HG03571 (cell line): Measurements from ENCODE around the gene WBP1L.
"Not testable (repeated sequence)": the region's sequence is repeated elsewhere in the genome, so short reads cannot be mapped to it uniquely, and the experiment has no call there.

Source experiments
- ATAC-seq: cut with Tn5 transposase; IDR thresholded peaks from one replicate; pipeline ENCODE4 v1.9.1; 2021; ENCODE audit not compliant: unreplicated experiment

The WBP1L gene

GRCh38 chr10:102721954-102722353 is 21.8 kb upstream of the WBP1L start:
- no peak for ATAC-seq

DNA sequence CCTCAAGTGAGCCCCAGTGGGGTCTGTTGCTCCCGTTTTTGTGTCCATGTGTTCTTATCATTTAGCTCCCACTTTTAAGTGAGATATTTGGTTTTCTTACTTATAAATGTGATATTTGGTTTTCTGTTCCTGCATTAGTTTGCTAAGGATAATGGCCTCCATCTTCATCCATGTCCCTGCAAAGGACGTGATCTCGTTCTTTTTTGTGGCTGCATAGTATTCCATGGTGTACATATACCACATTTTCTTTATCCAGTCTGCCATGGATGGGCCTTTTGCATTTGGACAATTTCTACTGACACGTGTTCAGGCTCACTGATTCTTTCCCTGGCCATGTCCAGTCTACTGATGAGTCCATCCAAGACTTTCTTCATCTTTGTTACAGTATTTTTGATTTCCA is 19.8 kb upstream of the WBP1L start:
- ATAC-seq = no peak

DNA sequence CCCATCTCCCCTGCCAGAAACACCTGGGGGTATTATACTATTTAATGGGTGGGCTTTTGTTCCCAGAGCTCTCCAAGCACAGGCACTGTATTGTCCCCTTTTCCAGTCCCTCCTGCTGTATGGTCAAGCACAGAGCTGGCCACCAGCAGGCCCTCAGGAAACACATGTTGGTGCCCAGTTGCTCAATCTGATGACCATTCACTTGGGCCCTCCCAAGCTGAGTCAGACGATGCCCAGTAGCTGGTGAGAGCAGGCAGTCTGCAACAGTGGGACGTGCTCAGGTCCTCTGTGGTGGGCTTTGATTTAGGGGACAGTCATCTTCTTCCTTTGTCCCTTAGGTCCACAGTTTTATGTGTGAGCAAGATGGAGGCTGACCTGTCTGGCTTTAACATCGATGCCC is 17.5 kb upstream of the WBP1L start:
- ATAC-seq = no peak

DNA sequence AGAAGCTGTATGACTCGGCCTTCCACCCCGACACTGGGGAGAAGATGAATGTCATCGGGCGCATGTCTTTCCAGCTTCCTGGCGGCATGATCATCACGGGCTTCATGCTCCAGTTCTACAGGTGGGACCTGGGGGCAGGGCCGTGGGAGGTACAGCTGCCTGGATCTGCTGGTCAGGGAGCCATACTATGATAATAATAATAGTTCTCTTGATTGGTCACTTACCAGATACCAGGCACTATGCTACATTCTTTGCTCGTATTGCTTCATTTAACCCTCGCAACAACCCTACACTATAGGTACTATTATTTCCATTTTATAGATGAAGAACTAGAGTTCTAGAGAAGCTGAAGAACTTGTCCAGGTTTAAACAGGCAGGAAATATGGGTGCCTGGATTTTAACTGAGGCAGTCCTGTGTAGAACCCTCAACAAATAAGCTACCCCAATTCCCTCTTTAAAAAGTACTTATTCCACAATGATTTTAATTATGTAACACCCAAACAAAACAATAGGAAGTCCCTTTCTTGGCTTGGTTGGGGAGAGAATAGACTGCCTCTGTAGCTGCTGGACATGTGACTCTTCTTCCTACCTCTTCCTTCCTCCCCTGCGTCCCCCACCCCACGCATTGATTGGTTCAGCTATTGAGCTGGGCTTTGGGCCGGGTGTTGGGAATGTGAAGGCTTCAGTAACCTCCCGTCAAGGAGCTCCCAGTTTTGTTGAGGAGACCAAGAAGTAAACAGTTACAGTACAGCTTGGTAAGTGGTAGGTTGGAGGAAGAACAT is 16.5 kb upstream of the WBP1L start:
- ATAC-seq = no peak

- ATAC-seq = no peak
Measured at GRCh38 chr10:102729029-102730026, 14.4 kb upstream of the WBP1L start.

GRCh38 chr10:102731222-102731800 is 12.4 kb upstream of the WBP1L start:
- ATAC-seq = no peak

GRCh38 chr10:102732661-102733060 is 11.1 kb upstream of the WBP1L start:
- ATAC-seq = no peak

GRCh38 chr10:102735065-102735562 is 8.6 kb upstream of the WBP1L start:
- ATAC-seq = no peak

DNA sequence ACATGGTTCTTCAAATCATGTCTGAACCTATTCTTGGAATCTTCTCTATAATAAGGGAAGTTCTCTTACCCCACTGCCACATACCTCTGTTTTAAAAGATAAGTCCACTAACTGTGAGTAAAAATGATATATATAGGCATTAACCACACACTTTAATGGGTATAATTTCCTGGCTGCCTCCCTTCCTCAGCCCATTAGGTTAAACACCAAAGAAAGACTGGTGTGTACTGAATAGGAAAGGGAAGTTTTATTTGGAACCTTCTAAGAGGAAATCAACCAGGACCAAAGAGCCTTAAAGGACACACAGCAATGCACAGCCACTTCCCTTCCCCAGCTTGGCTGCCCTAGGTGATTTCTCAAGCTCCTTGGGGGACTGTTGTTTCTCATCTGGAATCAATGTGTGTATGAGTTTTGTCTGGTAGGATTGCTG is 5.0 kb upstream of the WBP1L start:
- ATAC-seq = no peak

DNA sequence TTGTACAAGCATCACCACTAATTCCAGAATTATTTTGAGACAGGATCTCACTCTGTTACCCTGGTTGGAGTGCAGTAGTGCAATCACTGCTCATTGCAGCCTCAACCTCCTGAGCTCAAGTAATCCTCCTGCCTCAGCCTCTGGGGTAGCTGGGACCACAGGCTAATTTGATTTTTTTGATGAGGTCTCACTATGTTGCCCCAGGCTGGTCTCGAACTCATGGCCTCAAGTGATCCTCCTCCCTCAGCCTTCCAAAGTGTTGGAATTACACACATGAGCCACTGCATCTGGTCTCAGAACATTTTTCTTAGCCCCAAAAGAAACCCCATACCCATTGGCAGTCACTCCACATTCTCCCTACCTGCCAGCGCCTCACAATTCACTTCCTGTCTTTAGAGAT is 3.5 kb upstream of the WBP1L start:
- ATAC-seq = no peak

DNA sequence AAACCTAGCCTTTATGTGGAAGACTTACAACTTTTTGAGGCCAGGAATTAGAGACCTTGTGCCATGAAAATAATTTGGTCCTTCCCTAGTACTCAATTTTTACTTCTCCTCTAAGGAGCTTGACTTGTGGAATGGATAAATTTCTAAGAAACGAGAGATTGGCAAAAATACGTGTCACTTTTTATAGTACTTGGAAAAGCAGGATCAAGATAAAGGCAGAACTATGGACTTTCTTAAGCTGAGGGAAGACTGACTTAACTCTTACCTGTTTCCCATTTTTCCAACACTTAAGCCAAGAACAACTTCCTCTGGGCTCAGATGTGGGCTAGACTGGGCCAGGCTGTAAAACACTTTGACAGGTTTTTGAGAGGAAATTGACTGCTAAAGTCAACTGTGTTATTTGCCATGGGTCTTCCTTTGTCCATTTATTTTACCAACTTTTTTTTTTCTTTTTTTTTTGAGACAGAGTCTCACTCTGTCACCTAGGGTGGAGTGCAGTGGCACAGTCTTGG is 2.0 kb upstream of the WBP1L start:
- ATAC-seq = no peak

DNA sequence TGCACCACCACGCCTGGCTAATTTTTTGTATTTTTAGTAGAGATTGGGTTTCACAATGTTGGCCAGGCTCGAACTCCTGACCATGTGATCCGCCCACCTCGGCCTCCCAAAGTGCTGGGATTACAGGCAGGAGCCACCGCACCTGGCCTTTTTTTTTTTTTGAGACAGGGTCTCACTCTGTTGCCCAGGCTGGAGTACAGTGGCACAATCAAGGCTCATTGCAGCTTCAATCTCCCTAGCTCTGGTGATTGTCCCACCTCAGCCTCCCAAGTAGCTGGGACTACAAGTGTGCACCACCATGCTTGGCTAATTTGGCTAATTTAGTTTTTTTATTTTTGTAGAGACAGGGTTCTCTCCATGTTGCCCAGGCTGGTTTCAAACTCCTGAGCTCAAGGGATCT is 1.4 kb upstream of the WBP1L start:
- ATAC-seq = not testable (repeated sequence)

GRCh38 chr10:102743078-102743587 is 615 bp upstream of the WBP1L start:
- no peak for ATAC-seq

DNA sequence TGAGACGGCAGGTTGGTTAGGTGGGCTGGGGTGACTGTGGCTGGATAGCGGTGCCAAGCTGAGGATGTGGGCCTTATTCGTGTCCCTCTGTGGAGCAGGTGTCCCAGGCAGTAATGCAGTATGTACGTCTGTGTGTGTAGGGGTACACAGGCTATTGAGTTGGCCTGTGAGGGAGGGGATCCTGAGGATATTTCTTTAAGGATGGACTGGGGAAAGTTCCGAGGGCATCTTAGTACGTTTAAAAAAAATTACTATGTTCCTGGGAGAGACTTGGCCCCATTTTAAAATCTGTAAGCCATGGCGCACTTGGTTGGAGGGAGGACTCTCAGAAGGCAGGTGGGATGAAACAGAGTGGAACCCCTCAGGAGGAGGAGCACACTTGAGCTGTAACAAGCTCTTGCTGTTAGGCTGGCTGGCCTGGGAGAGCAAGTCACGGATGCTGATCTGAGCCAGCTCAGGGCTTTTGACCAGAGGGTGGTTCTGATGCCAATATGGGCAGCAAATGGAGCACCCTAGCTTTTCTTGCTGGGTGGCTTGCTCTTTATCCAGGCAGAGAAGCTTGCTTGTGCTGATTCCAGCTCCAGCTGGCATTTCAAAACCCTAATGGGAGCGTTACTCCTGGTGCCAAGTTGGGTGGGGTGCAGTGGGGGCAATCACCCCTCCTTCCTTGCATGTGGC is 765 bp downstream of the WBP1L start:
- no peak for ATAC-seq

GRCh38 chr10:102745157-102745556 is 1.4 kb downstream of the WBP1L start:
- ATAC-seq = no peak

- no peak for ATAC-seq
Measured at GRCh38 chr10:102752266-102752930, 8.7 kb downstream of the WBP1L start.

- ATAC-seq = no peak
Measured at GRCh38 chr10:102752934-102753664, 9.4 kb downstream of the WBP1L start.

DNA sequence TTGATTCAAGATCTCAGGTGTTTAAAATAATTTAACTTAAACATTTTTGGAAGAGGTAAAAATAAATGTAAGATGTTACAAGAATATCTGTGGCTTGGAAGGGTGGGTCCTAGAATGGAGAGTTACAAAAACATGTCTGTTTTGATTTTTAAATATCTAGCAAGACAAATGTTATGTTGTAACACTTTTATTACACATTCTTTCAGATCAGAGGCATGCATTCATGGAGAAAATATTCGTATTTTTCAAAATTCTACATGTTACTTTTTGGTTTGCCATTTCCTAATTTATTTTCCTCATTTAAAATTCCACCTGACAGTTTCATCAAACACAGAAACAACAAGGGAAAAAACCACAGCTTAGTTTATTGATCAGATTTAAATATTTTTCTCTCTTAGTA is 10.0 kb downstream of the WBP1L start:
- no peak for ATAC-seq

GRCh38 chr10:102757323-102757722 is 13.6 kb downstream of the WBP1L start:
- ATAC-seq = no peak
